Ishikawa (cell line): ENCODE measurements around the gene CEACAM8.
A peak's percentile ranks its signal among the peaks of the same experiment; 100 is the strongest.

Source experiments
- CEBPB ChIP-seq: IDR thresholded peaks from 2 replicates; pipeline ENCODE4 v1.6.1; 2012
- CREB1 ChIP-seq: IDR thresholded peaks from 2 replicates; pipeline ENCODE4 v1.6.1; 2012; ENCODE audit warnings: low read depth
- EGR1 ChIP-seq: IDR thresholded peaks from 2 replicates; pipeline ENCODE4 v1.6.1; 2012
- EP300 ChIP-seq: IDR thresholded peaks from 2 replicates; pipeline ENCODE4 v1.6.1; 2012; ENCODE audit warnings: borderline replicate concordance
- FOXM1 ChIP-seq: IDR thresholded peaks from 2 replicates; pipeline ENCODE4 v1.6.1; 2012; ENCODE audit warnings: low read depth, borderline replicate concordance
- MAX ChIP-seq: IDR thresholded peaks from 2 replicates; pipeline ENCODE4 v1.6.1; 2012
- NFIC ChIP-seq: IDR thresholded peaks from 2 replicates; pipeline ENCODE4 v1.6.1; 2012
- RAD21 ChIP-seq: IDR thresholded peaks from 2 replicates; pipeline ENCODE4 v1.6.1; 2012; ENCODE audit warnings: low read depth
- TAF1 ChIP-seq: IDR thresholded peaks from 2 replicates; pipeline ENCODE4 v1.6.1; 2012; ENCODE audit warnings: low read depth, mild to moderate bottlenecking
- TCF12 ChIP-seq: IDR thresholded peaks from 2 replicates; pipeline ENCODE4 v1.6.1; 2012; ENCODE audit warnings: low read depth
- TEAD4 ChIP-seq: IDR thresholded peaks from 2 replicates; pipeline ENCODE4 v1.6.1; 2012
- USF1 ChIP-seq: IDR thresholded peaks from 2 replicates; pipeline ENCODE4 v1.6.1; 2012
- YY1 ChIP-seq: IDR thresholded peaks from 2 replicates; pipeline ENCODE4 v1.6.1; 2012; ENCODE audit warnings: low read depth
- ZBTB7A ChIP-seq: IDR thresholded peaks from 2 replicates; pipeline ENCODE4 v1.6.1; 2012; ENCODE audit warnings: low read depth
- TF ChIP-seq, protein P1 (sequence below): IDR thresholded peaks from 2 replicates; pipeline ENCODE4 v1.6.1; 2012; ENCODE audit warnings: low read depth, mild to moderate bottlenecking

Gene CEACAM8

DNA sequence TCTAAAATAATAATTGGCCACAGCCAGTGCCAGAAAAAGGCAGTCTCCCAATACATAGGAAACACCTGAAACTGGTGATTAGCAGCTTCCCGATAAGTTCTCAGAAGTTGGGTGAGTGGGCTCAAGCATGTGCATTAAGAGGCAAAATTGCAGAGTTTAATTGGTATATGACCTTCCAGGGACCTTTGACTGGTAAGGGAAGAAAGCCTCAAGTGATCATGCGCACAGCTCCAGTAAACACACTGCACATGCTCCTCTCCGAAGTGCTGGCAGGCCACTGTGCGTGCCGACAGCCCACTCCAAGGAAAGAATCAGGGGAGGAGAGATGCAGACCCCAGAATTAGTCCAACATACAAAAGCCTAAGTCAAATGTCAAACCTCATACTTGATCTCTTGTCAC, 18.9 kb upstream of the CEACAM8 start:
- no peak for TF ChIP-seq CEBPB
- no peak for TF ChIP-seq TAF1
- TF ChIP-seq MAX = no peak
- TF ChIP-seq FOXM1 = no peak
- no peak for TF ChIP-seq YY1
- no peak for TF ChIP-seq EP300
- TF ChIP-seq ZBTB7A = no peak
- TF ChIP-seq TEAD4 = no peak
- TF ChIP-seq TCF12 = no peak
- TF ChIP-seq RAD21 = no peak
- no peak for TF ChIP-seq USF1

DNA sequence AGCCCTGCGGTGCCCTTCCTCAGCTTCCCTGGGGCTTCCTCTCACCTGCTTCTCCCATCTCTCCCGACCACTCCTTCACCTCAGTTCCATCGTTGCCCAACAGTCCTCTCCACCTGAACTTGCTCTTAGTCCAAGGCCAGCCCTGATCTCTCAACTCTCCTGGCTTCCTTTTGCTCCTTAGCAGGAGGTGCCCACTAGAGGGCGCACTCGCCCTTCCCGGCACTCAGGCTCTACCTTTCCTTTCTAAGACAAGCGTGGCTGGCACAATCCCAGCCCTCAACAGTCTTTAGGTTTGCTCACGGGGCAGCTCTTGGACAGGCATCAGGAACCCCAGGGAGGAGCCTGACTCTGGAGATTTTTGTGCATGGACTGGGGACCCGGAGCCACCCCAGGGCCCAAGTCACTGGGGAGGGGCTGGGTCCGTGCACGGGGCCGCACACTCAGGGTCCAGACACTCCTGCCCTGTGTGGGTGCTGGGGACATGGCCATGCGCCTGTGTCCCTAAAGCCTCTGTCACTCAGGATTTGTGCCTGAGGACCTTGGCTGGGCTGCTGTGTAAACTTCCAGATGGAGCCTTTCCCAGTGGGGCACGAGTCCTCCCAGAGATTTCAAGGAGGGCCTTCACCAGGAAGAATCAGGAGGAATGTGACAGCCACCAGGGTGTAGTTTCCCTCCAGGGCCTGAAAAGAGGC, 12.1 kb upstream of the CEACAM8 start:
- TF ChIP-seq RAD21 = peak; percentile 63
- no peak for TF ChIP-seq CEBPB
- no peak for TF ChIP-seq CREB1

GRCh38 chr19:42601811-42602443, 7.2 kb upstream of the CEACAM8 start:
- no peak for TF ChIP-seq YY1
- no peak for TF ChIP-seq CEBPB
- TF ChIP-seq TCF12 = no peak
- no peak for TF ChIP-seq FOXM1
- TF ChIP-seq TEAD4 = no peak
- TF ChIP-seq NFIC = no peak
- TF ChIP-seq, protein P1, sequence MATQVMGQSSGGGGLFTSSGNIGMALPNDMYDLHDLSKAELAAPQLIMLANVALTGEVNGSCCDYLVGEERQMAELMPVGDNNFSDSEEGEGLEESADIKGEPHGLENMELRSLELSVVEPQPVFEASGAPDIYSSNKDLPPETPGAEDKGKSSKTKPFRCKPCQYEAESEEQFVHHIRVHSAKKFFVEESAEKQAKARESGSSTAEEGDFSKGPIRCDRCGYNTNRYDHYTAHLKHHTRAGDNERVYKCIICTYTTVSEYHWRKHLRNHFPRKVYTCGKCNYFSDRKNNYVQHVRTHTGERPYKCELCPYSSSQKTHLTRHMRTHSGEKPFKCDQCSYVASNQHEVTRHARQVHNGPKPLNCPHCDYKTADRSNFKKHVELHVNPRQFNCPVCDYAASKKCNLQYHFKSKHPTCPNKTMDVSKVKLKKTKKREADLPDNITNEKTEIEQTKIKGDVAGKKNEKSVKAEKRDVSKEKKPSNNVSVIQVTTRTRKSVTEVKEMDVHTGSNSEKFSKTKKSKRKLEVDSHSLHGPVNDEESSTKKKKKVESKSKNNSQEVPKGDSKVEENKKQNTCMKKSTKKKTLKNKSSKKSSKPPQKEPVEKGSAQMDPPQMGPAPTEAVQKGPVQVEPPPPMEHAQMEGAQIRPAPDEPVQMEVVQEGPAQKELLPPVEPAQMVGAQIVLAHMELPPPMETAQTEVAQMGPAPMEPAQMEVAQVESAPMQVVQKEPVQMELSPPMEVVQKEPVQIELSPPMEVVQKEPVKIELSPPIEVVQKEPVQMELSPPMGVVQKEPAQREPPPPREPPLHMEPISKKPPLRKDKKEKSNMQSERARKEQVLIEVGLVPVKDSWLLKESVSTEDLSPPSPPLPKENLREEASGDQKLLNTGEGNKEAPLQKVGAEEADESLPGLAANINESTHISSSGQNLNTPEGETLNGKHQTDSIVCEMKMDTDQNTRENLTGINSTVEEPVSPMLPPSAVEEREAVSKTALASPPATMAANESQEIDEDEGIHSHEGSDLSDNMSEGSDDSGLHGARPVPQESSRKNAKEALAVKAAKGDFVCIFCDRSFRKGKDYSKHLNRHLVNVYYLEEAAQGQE = peak; percentile 92

- 0 out of 2 replicates have a peak, but pooled peaks have one; percentile 24 for TF ChIP-seq MAX
- no peak for TF ChIP-seq ZBTB7A
- no peak for TF ChIP-seq CEBPB
- peak; percentile 51 for TF ChIP-seq RAD21
- no peak for TF ChIP-seq TEAD4
- TF ChIP-seq TAF1 = no peak
These were observed 1.8 kb upstream of the CEACAM8 start for GRCh38 chr19:42596391-42597072.

DNA sequence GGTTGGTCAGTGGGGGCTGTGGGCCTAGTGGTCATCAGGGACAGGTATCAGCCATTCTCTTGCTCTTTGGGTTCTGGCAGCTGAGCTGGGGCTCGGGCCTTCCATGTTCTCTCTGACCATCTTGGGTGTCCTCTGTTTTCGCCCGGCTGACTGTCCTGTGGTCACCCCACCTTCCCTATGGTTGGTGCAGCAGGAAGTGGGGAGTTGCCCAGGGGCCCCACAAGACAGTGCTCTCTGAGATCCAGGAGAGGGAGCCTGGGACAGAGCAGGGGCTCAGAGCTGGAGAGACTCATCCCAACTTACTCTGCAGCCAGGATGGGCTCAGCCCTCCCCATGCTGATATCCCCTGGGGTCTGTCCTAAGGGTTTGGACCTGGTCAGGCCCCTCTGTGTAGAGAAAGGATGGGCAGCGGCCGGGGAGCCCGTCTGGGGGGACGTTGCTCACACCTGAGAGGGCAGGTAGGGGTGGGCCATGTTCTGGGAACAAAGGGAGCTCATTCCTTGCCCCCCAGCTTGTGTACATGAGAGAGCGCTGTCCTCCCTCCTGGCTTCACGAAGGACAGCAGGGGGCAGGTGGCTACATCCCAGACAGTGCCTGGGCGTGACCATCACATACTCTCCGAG, 937 bp upstream of the CEACAM8 start:
- no peak for TF ChIP-seq ZBTB7A
- no peak for TF ChIP-seq YY1
- TF ChIP-seq NFIC = no peak
- no peak for TF ChIP-seq TAF1
- no peak for TF ChIP-seq MAX
- TF ChIP-seq, protein P1 = no peak
- TF ChIP-seq FOXM1 = no peak
- TF ChIP-seq CEBPB = no peak
- no peak for TF ChIP-seq EP300
- TF ChIP-seq EGR1 = no peak
- no peak for TF ChIP-seq USF1
- no peak for TF ChIP-seq CREB1
- TF ChIP-seq TCF12 = no peak
- TF ChIP-seq TEAD4 = no peak
- TF ChIP-seq RAD21 = no peak
